Activated CD4-positive, CD25-positive, alpha-beta regulatory T cell treated with anti-CD3 and anti-CD28 coated beads, Interleukin-2, amount 50 U/mL, for 72 hours (primary cell): ENCODE results near the gene TIFAB.

Experiments used
- DNase-seq: peaks from one replicate; pipeline ENCODE4 v3.0.0; 2021

The TIFAB gene

DNA sequence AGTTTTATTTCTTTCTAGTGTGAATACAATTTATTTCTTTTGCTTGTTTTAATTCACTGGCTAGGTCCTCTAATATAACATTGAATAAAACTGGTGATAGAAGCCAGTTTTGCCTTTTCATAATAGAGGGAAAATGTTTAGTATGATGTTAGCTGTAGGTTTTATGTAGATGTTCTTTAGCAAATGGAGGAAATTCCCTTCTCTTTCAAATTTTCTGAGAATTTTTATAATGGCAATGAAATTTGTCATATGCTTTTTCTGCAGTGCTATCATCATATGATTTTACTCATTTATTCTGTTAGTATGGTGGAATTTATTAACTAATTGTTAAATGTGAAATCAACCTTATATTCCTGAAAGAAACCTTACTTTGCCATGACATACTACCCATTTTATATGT, 35.1 kb downstream of the TIFAB start:
- no peak for DNase-seq

DNA sequence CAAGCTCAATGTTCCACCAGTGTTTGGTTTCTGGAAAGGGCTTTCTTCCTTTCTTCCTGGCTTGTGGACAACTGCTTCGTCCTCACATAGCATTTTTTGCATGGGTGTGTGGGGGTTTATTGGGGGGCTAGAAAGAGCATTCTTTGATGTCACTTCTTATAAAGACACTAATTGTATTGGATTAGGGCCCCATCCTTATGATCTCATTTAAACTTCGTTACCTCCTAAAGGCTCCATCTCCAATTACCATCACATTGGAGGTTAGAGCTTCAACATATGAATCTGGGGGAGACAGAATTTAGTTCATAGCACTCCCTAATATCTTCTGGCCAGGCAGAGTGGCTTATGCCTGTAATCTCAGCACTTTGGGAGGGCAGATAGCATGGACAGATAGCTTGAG, 47.1 kb downstream of the TIFAB start:
- no peak for DNase-seq

- no peak for DNase-seq
Measured at GRCh38 chr5:135402031-135402430, 50.1 kb downstream of the TIFAB start.

DNA sequence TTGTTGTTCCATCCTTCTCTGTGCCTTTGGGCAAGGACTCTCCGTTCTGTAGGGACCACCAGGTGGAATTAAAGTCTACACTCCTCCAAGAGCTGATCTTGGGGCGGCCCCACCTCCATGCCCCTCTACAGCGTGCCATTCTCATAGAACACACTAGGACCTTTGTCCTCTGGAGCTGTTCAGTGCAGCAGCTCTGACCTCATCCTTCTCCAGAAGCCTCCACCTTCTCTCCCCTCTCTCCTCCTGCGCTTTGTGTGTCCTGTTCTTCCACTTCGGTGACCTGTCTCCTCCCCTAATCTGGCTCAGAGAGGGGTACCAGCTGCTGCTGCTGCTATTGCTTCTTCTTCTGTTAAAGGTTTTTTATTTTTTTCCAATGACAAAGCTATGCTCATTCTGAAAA, 51.3 kb downstream of the TIFAB start:
- DNase-seq: no peak

GRCh38 chr5:135399794-135400542, 52.2 kb downstream of the TIFAB start:
- no peak for DNase-seq

GRCh38 chr5:135398855-135399793, 53.0 kb downstream of the TIFAB start, which contains the start of gene MACROH2A1:
Gene MACROH2A1, minus strand, starts transcription at chr5:135399231. Its CDS starts 10,138 bp downstream, at chr5:135389093.
- DNase-seq: peak; percentile 89

DNA sequence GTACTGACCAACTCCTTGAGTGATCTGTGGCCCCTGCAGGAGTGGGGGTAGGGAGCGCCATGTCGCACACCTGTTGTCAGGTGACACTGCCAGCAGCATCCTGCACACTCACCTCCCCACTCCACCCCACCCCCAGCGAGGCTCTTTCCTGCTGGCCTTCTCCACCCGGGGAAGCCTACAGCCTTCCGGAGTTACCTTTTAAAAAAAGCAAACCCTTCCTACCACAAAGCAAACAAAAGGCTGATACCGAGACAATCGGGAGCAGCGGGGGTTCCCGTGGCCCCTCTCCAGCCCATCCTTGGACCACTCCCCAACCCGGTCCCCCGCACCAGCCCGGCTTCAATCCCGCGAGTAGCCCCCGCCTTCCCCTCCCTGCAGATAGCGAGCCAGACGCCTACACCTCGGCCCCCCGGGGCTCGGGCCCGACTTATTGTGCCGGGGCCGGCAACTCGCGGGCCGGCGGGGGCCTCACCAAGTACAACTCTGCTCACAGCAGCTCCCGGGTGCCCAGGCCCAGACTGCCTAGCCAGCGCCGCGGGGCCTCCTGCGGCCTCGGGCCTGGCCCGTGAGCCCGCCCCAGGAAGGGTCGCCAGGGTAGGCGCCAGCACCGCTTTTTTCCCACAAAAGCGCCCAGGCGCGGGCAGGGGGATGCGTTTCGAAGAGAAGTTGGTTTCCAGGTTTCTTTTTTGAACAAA, 53.8 kb downstream of the TIFAB start:
- peak; percentile 58 for DNase-seq
